NCI-H128 (cell line): ENCODE results near the gene LYPD6B.

Experiments
- DNase-seq: peaks from one replicate; lab custom pipeline; 2025; ENCODE audit not compliant: unreplicated experiment; lab: John Stamatoyannopoulos, UW

Gene LYPD6B

DNA sequence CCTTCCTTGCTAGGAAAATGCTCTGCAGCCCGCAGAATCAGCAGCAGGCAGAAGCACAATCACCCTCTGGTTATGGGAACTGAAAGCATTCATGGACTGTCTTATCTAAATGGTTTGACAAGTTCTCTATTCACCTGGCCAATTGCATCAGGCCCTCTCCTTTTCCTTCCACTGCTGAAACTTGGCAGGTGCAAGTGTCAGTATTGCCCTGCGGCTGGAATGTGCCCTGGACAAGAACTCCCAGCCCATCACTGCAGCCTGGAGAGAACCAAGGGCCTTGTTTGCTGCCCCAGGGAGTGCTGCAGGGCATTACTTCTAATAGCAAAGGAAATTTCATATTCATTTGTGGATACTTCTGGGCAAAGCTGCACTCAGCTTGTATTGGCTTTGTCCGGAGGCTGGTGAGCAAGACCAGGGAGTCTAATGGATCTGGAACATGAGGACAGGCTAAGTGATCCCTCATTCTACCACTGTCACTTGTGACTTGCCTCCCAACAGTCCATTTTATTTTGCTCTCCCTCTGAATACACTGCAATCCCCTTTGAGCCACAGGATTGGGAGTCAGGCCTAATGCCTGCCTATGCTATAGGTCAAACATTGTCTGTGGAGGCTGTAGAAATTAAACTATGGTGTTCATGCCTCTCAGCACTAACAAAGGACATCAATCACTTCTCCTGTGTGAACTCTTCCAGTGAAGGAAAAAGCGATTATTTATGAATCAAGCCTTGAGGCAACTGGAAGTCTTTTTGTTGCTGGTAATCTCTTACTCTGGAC is 116.9 kb downstream of the LYPD6B start:
- no peak for DNase-seq

DNA sequence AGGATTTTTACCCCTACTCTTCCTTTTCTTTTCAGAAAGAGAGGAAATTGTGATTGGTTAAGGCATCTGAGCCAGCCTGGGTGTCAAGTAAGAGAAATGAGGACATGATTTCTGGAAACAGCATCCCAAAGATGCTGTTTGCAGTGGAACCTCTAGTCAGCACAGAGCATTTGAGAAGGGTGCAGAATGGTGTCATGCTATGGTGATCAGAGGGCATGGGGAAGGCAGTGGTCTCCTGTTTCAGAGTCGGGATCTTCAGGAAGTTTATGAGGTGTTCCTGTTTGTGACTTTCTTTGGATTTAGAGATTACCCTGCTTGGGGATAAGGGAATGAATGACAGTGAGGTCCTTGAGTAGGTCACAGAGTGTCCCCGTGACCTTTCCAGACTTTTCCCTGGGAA is 117.5 kb downstream of the LYPD6B start:
- DNase-seq: no peak

DNA sequence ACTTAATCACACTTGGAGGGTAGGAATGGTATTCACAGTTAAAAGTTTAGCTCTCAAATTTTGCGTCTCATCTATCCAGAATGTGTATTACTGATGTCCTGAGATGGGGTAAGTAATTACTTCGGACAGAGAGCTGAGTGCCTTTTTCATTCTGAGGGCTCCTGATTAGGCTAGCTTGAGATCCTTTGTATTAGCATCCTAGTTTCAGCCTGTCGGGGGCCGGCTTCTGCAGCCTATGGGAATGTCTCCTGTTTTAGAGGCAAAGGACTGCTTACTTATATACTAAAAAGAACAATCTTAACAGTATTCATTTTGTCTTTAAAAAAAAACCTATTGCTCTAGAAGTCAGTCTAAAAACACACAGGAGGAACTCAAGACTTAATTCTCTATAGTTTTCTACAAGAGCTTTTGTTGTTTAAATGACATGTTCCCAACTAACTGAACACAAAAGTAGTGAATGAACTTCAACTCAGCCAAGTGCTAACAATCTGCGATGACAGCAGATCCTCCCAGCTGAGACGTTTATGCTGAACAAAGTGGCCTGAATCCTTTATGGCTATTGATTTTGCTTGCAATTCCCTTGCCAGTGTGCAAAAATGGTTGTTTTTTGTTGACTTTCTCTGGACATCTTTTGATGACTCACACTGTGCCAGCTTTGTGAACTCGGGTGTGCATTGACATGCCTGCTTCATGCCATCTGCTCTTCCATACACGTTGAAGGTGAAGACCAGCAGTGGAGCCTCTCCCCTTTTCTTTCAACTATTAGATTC is 118.7 kb downstream of the LYPD6B start:
- DNase-seq: no peak

- no peak for DNase-seq
Measured at GRCh38 chr2:149158957-149159356, 120.5 kb downstream of the LYPD6B start.

GRCh38 chr2:149160195-149160594 is 121.7 kb downstream of the LYPD6B start:
- DNase-seq: no peak

DNA sequence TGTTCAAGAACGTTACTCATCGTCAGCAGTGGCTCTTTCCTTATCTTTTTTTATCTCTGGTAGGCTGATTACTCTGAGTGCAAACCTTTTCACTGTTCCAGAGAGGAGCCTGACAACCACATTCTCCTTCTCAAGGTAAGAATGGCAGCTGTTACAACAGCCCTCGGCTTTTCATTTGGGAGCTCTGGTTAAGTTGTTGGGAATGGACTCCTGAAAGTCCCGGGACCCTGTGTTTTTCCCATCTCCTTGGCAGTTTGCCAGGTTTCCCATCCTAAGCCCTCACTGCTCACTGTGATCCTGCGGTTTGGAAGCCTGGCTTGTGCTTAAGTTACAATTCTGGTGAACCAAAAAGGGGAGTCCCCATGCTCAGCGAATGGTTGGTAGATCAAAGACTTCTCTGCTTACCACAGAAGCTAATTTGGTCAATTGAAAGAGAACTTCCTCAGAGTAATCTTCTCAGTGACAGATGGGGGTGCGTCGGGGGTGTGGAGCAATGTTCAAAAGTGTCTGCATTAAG is 122.3 kb downstream of the LYPD6B start:
- DNase-seq: no peak

- no peak for DNase-seq
Measured at GRCh38 chr2:149161481-149162225, 123.2 kb downstream of the LYPD6B start.

DNA sequence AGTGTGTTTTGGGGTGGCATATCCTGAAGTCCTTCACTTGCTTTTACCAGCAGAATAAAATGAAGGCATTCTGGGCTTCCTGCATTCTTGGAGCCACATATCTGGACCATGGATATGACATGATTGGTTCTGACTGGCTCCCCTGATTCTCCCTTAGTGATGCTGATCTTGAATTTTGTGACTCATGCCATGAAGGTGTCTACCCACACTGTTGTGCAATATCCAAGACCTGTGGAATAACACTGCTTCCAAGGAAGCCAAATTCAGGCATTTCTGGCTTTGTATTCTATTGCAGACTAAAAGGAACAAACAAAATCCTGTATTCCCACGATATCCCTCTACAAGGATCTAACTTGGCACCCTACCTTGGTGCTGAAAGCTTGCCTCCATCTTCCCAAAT is 125.8 kb downstream of the LYPD6B start:
- DNase-seq: no peak

DNA sequence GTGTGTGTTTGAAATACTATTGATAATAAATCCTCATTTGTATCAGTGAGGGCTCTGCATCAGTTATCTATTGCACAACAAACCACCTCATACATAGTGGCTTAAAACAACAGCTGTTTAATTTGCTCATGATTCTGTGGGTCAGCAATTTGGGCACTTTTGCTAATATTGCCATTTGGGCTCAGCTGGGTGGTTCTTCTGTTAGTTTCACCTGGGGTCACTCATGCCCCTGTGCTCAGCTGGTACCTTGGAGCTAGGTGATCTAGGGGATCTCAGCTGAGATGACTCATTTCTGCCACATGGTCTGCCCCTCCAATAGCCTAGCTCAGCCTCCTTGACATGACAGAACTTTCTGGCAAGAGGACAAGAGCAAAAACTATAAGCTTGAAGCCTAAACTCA is 126.3 kb downstream of the LYPD6B start:
- no peak for DNase-seq

DNA sequence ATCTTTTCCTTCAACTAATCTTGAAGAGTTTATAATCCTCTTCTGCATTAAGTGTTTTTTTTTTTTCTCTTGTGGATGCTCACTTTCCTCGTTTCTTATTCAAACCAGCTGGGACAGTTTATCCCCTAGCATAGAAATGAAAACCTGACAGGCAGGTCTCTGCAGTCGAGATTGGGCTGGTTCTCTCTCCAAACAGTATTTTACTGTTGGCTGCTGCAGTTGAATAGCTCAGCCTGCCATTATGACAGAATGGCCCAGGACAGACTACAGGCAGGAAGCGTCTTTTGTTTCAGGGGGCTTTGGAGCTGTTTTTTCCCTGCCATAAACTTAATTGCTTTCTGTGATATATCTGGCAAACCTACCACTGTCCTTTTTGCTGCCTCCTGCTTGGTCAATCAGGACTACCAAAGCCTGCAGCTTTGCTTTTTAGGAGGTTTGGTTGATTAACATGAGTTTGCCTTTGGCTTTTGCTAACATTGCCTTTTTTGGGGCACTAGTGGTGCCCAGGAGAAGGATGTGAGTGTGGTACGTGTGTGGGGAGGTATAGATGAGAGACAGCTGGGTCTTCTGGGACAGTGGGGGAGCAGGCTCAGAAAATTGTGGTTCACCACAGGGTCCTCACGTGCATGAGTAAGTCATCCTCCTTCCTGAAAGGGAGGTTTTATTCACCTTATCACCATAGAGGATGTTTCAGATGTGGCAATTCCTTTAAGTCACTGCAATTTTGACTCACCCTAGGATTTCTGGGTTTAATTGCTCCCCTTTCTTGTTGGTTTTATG is 128.7 kb downstream of the LYPD6B start:
- no peak for DNase-seq

DNA sequence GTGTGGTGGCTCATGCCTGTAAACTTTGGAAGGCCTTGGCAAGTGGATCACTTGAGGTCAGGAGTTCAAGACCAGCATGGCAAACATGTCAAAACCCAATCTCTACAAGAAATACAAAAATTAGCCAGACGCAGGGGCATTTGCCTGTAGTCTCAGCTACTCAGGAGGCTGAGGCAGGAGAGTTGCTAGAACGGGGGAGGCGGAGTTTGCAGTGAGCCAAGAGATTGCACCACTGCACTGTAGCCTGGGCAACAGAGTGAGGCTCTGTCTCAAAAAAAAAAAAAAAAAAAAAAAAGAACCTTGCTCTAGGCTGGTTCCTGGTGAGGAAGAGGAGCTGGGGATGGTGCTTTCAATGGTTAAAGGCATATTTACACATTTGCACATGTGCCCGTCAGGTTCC is 129.4 kb downstream of the LYPD6B start:
- DNase-seq: no peak

- no peak for DNase-seq
Measured at GRCh38 chr2:149169656-149170055, 131.2 kb downstream of the LYPD6B start.

GRCh38 chr2:149170156-149170555 is 131.7 kb downstream of the LYPD6B start:
- DNase-seq: no peak

- DNase-seq: no peak
Measured at GRCh38 chr2:149170911-149171310, 132.4 kb downstream of the LYPD6B start.

- DNase-seq: no peak
Measured at GRCh38 chr2:149173220-149173619, 134.7 kb downstream of the LYPD6B start.

DNA sequence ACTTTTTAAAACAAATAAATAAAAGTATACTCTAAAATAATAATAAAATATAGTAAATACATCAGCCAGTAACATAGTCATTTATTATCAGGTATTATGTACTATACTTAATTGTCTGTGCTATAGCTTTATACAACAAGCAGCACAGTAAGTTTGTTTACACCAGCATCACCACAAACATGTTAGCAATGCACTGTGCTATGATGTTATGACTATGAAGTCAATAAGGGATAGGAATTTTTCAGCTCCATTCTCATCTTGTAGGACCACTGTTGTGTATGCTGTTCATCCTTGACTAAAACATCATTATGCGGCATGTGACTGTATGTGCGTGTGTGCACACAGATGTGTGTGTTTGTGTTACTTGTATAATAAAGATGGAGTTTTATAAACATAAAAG is 137.5 kb downstream of the LYPD6B start:
- DNase-seq: no peak

GRCh38 chr2:149178612-149179011 is 140.1 kb downstream of the LYPD6B start:
- DNase-seq: no peak

DNA sequence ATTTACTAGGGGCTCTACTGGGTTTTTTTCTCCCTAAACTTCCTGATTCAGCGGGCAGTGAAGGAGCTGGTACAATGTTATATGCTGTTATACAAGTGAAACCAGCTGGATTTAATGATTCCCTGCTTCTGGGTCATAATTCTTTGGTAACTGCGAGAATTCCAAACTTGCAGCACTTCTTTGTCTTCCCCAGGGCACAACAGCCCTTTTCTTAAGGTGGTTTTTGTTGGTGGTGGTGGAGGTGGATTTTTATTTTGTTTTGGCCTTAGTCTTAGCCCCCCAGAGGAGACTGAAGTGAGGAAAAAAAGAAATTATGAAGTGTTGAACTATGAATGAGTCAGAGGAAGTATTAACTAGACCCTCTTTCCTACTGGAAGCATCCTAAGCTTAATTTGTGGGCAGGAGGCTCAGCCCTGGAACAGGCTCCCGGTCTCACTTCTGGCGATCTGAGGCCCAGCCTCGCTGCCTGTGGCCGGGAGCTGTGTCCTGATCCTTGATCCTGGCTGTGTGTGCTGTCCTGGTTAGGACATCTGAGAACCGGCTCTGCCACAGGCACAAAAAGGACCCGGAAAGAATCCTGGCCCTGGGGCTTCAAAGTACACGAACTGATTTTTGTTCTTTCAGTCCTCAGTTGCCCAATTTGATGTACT is 141.9 kb downstream of the LYPD6B start:
- no peak for DNase-seq

- no peak for DNase-seq
Measured at GRCh38 chr2:149183187-149183586, 144.7 kb downstream of the LYPD6B start.

DNA sequence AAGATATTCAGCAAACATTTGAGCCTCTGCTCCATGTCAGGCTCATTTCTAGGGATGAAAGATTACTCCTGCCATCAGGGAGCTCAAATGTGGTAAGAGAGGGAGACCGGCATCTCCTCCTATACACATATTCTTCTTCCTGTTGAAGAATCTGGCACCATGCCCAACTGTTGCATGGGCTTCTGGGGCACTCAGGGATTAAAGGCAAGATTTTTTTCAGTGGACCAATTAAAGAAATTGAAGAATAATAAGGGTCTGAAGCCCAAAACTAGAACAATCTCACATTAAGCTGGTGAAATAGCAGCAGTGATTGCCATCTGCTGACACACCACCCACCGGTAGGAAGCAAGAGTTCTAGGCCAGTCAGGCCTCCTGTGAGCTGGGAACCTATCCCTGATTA is 146.5 kb downstream of the LYPD6B start:
- DNase-seq: no peak
